Measurements from ENCODE around the gene NRIP1.
"Not testable (repeated sequence)": the region's sequence is repeated elsewhere in the genome, so short reads cannot be mapped to it uniquely, and the experiment has no call there.

Gene NRIP1

DNA sequence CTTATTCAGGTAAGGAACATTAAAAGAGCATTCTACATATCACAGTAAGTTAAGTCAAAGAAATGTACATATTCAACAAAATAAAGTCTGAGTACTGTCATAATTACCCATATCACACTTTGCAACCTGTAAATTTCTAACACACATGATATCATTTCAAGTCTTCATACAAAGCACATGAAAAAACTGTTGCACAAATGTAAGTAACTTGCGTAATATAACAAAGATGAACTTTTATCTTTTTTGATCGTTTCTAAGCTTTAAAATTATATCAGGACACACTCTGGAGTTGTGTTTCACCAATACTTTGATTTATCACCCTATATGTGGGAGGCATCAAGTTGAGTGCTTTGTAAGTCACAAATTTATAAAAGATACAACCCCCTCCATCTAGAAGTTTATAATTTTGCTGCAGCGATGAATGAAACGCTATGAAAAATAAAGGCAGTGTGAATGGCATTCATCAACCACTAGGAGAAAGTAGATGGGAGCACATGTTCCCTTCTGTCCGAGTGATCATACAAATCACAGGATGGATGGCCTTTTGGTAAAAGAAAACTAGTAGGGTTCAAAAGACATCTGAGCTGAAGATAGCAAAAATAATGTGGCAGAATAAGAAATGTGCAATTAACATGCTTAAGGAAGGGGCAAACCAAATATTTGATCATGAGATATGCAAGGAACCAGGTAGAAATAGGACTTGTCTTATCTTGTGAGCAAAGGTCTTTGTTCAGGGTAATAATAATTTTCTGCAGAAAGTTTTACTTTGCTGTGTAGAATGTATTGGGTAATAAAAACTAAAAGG is 27.5 kb downstream of the NRIP1 start:
- no peak for DNase-seq (ENCODE audit: low read depth)

DNA sequence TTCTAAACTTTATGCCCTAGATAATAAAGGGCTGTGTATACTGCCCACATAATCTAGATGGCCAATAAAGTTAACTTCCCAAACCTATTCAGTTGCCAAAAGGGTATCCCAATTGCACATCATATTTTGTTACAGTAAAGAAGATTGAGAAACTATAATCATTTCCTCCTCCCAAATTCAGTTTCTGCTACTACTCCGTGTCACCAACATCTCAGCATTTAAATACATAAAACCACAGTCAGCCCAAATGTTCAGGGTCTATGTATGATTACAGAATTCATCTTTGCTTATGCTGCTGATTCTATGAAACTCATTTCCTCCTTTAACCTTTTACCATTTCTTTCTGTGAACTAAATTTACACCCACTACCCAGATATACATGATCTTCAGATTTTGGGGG is 28.6 kb downstream of the NRIP1 start:
- no peak for DNase-seq (ENCODE audit: low read depth)

DNA sequence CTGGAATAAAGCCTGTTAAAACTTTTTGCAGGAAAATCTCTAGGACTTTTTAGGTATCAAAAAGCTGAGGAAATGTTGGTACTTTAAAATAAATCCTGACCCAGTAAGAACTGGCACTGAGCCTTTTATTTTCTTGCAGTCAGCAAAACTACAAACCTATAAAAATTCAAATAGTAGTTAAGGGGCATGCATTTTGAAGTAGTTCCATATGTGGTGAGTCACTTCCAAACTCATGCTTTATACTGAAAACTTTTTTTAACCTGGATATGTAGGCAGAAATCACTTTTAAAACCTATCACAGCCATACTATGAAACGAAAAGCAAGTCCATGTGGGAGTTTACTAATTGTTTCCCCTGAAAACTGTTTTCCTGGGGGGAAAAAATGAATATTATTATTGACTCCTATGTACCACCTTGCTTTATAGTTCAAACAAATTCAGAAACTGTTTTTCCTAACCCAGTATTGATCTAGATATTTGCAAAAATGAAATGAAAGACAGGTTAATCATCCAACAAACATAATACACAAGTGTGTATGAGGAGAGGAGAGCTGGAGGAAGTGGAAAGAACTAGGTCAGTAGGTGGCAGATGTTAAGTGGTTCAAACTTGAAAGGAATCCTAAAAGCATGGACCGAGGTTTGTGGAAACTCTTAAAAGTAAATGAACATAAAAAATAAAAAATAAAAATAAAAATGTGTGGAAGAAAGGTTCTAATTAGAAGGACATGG is 30.5 kb downstream of the NRIP1 start:
- DNase-seq (ENCODE audit: low read depth) = no peak

DNA sequence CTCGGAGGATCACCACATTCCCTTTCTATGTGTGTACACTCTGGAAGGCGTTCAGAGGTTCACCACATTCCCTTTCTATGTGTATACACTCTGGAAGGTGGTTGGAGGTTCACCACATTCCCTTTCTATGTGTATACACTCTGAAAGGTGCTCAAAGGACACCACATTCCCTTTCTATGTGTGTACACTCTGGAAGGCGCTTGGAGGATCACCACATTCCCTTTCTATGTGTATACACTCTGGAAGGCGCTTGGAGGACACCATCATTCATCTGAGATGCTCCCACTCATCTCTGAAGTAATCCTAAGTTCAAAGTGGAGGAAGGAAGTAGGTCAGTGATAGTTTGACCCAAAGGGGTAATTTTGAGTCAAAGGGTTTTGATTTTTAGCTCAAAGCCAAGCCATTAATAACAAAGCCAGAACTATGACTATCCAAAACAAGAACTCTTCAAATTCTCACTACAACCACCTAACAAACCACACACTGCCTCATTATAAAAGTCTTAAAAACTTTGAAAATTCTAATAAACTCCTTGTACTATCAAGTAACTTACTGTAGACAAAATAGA is 32.9 kb downstream of the NRIP1 start:
- no peak for DNase-seq (ENCODE audit: low read depth)

DNA sequence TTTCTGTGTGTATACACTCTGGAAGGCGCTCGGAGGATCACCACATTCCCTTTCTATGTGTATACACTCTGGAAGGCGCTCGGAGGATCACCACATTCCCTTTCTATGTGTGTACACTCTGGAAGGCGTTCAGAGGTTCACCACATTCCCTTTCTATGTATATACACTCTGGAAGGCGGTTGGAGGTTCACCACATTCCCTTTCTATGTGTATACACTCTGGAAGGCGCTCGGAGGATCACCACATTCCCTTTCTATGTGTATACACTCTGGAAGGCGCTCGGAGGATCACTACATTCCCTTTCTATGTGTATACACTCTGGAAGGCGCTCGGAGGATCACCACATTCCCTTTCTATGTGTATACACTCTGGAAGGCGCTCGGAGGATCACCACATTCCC is 33.4 kb downstream of the NRIP1 start:
- DNase-seq (ENCODE audit: low read depth) = not testable (repeated sequence)

DNA sequence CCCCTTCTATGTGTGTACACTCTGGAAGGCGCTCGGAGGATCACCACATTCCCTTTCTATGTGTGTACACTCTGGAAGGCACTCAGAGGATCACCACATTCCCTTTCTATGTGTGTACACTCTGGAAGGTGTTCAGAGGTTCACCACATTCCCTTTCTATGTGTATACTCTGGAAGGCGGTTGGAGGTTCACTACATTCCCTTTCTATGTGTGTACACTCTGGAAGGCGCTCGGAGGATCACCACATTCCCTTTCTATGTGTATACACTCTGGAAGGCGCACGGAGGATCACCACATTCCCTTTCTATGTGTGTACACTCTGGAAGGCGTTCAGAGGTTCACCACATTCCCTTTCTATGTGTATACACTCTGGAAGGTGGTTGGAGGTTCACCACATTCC is 33.9 kb downstream of the NRIP1 start:
- DNase-seq (ENCODE audit: low read depth) = not testable (repeated sequence)

DNA sequence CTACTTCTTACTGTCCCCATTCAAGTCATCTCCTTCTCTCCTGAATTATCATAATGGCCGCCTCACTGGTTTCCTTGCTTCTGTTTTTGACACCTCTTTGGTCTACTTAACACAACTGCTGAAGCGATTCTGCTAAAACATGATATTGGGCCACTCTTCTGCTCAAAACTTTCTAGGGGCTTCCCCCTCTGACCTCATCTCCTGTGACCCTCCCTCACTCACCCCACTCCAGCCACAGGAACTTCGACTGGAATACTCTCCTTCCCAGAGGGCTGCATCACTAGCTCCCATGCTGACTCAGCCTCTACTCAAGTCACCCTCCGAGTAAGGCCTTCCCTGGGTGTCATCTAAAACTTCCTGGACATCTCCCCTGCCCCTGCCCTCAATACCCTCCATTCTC is 35.7 kb downstream of the NRIP1 start:
- DNase-seq (ENCODE audit: low read depth) = no peak

DNA sequence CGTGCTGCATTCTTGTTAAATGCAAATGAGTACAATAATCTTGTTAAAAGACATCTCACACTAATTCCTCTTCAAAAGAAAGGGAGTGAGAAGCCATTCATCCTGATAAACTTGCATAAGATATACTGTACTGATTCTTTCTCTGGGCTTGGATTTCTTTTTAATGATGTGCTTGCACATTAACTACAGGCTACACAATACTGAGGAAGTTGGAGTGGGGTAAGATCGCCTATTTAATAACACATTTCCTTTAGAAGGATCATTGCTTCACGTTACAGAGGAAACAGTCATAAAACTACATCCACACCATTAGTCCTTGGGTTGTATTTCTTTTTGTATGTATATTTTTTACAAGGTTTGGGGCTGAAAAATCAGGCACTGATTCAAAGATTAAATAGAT is 36.6 kb downstream of the NRIP1 start:
- no peak for DNase-seq (ENCODE audit: low read depth)

DNA sequence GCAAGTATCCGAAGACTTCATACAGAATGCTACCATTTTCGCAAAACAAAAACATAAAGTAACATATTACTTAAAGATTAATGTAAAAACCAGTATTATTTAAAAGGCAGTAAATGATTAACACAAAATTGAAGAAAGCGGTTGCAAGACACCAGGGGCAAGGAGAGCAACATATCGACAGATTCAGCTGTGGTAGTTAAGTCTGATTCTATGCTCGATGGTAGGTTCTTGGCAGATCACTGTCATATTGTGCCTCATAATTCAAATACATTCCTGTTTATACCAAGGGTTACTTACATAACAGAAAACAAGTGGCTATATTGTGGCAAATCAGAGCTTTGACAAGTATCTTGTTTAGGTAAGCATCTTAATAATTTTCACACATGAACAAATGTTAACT is 37.7 kb downstream of the NRIP1 start:
- DNase-seq (ENCODE audit: low read depth) = no peak

DNA sequence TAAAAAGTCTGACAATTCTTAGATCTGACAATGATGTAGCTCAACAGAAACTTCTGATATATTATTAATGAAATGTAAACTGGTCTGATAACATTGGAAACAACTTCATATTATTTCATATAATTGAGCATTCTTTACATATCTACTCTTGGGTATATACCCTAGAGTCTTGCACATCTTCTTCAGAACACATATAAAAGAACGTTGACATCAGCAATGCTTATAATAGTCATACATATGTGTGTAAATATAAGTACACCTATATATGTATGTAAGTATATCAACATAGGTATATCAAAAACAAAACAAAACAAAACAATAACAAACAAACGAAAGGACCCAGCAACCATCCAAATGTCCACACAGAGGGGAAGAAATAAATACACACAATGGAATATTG is 38.4 kb downstream of the NRIP1 start:
- DNase-seq (ENCODE audit: low read depth) = no peak

DNA sequence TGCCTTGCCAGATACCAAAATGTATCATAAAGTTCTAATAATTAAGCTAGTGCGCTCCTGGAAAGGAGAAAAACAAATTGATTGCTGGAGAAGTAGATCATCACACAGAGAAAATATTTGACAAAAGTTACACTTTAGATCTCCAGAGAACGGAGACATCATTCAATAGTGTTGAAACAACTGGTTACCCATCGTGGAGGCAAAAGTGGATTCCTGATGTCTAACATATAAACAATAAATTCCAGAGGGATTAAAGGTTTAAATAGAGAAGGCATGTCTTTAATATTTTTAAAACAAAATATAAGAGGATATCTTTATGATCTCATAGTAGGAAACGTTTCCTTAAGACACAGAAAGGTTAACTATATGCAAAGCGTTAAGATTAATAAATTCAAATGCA is 41.0 kb downstream of the NRIP1 start:
- DNase-seq (ENCODE audit: low read depth) = no peak

DNA sequence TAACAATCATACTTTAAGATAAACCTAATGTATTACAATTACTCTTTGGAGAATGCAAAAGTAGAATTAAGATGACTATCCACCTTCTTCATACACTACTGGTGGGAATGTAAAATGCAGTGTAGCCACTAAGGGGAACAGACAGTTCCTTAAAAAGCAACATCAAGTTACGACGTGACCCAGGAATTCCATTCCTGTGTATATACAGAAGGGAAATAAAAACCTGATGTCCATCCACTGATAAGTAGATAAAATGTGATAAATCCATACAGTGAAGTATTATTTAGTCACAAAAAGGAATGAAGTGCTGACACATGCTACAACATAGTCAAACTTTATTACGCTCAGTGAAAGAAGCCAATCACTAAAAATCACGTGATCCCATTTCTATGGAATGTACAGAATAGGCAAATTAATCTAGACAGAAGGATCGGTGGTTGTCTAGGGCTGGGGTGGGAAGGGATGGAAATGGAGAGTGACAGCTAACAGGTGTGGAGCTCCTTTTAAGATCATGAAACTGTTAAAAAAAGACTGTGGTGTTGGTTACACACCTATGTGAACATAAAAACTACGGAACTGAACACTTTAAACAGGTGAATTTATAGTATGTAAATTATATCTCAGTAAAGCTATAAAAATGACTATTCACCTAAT is 42.1 kb downstream of the NRIP1 start:
- no peak for DNase-seq (ENCODE audit: low read depth)

DNA sequence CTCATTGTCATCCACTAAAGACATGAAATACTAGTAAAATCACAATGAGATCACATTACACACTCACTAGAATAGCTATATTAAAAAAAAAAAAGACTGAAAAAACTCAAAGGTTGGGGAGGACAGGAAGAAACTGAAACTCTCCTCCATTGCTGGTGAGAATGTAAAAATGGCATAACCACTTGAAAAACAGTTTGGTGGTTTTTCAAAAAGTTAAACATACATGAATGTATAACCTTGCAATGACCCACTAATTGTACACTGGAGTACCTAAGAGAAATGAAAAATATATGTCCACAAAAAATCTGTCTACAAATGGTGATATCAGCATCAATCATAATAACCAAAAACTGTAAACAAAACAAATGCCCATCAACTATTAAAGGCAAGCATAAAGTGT is 44.0 kb downstream of the NRIP1 start:
- DNase-seq (ENCODE audit: low read depth) = no peak

DNA sequence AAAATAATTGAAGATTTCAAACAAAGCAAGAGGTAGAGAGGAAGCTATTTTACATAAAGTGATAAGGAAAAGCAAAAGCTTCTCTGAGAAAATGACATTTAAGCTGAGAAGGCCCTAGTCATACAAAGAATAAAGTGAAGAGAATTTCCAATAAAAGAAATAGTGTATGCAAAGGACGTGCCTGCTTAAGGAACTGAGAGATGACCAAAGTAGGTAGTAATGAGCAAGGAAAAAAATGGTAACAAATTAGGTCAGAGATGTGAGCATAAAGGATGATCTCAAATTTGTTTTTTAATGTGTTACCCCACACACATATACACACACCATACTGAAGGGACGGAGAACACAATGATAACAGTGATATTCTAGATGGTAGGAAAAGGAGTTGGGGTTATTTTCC is 46.4 kb downstream of the NRIP1 start:
- DNase-seq (ENCODE audit: low read depth) = no peak

DNA sequence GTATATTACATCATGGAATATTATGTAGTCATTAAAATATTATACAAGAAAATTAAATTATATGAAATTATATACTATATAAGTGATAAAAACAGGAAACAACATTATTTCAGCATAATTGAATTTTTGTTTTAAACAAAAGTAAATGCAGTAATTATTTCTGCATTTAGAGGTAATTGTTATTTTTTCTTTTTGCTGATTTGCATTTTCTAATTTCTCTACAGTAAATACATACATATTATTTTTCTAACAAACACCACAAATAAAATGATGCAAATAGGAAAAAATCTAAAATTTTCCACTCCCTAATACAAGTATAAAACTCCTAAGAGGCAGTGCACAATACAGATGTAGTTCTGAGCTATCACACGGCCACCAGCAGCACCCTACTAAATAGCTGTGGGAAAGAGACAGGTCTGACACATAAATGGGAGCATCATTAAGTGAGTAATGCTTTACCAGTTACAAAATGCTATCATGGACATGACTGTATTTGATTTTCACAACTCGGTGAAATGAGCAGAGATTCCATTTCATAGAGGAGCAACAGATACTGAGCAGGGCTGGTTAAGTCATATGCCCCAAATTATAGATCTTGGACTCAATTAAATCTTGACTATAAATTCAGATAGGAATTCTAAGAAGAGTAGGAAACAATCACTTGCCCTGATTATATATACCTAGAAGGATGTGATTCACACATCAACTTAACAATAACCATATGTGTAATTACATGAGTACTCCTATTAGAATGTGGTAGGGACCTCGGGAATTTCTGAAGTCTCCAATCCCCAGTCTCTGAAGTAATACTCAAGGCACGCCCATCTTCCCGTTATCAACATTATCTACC is 49.0 kb downstream of the NRIP1 start:
- no peak for DNase-seq (ENCODE audit: low read depth)

DNA sequence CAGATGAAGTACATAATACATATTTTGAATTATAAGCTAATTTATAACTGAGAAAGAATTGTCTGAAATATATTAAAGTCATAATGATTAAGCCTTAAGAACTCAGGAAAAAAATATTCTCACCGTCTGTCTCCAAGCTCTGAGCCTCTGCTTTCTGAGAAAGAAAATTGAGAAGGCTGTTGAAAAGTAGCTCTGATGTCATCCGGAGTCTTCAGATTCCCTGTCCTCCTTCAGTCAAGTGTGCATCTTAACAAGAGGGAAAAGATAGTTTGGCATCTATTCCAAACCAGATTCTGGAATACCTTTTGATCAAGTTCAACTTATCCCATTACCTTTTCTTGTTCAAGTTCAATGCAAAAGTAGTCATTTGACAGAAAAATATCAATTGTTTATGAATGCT is 50.6 kb downstream of the NRIP1 start:
- no peak for DNase-seq (ENCODE audit: low read depth)

DNA sequence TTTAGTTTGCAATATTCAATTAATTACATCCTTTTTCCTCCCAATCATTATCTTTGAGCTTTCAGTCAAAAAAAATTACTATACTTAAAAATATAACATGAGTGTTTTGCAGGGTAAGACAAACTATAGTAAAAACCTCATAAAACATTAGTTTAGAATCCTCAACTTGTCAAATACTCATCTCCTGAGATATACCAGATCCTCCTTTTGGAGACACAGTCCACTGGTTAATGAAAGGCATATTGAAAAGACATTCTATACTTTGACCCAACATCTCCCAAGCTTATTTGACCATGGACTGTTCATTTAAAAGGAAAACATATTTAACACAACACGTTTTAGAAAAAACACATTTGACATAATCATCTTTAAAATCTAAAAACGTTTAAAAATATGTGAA is 52.8 kb downstream of the NRIP1 start:
- no peak for DNase-seq (ENCODE audit: low read depth)

DNA sequence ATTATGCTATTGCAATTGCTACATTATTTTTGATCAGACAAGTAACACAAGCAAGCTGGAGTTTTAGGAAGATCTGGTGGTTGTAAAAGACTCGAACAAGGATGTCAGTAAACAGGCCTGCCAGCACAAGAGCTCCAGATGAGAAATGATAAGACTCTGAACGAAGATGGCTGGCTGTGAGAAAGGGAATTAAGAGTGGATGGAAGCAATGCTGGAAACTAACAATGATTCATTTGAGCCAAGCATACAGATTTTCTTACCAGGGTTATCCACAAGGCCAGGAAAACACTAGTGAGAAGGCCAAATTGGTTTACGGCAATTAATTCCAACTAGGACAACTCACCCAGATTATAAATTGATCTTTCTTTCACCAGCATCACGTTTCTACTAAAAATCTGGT is 54.2 kb downstream of the NRIP1 start:
- no peak for DNase-seq (ENCODE audit: low read depth)

DNA sequence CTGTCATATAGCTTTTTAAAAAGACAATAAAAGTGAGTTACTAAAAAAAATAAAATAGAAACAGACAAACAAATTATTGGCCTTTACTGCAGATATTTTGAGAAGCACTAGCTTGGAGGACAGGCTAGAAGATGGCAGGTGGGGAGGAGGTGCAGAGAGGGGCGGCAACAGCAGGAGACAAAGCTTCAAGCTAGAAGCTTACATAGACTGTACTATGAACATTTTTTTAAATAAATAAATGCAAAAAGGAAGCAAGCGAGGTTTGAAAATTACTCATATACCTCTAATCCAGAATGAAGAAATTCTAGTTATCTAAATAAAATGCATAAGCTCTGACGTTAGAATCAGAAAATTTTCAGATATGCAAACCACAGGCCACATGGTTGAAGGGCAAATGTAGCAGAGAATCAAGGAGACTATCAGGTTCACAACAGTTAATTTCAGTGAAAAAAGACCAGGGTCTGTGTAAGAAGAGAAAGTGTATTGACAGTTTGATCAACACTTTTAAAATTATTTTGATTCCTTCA is 54.9 kb downstream of the NRIP1 start:
- no peak for DNase-seq (ENCODE audit: low read depth)

DNA sequence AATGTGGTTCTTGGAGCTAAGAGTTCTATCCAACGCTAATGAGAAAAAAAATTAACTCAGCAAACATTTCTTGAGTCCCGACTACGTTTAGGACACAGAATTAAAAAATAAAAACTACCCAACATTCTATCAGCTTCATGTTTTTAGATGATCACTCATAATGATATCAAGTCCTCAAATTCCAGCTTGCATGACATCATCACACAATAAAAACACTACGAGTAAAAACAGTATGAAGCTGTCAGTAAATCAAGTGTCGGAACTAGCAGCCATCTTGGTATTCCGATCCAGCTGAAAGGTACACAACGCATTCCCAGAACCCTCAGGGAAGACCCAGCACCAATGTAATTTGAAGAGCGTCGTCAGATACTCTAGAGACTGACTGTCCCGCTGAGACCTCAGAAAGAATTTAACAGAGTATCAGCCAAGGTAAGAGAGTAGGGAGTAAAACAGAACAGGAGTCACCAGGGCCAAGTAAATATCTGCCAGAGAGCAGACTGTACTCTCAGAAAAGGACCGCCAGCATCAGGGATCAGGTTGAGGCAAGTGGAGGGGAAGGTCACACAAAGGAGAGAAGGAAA is 57.0 kb downstream of the NRIP1 start:
- no peak for DNase-seq (ENCODE audit: low read depth)

DNA sequence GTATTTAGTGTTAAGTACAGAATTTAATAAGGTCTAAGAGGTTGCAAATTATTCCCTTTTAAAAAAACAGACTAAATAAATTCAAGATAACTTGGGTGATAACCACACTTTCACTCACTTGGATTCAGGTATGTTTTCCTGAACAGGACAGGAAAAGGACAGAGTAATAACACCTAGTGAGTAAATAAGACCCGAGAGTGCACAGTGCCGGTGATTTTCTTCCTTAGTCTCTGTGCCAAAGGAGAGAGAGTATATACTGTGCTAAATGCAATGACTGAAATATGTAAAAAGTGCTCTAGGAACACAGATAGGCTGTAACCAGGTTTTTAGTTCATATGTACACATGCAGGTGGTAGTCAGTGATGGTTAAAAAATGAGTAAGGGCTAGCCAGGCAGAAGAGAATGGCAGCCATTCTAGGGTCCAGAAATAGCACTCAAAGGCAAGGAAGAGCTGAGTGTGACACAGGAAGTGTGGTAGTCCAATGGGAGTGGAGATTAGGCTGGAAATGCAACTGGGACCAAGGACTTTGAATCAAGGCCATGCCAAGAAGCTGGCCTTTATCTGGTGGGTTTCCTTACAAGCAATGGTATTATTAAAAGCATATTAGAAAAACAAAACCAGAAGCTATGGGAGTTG is 58.1 kb downstream of the NRIP1 start:
- DNase-seq (ENCODE audit: low read depth) = no peak

Data from activated T-helper 9 cell treated with anti-CD3 and anti-CD28 coated beads, Interleukin-2, amount 50 U/mL, for 16 hours (primary cell).